HG03045 (cell line): ENCODE results near the gene HORMAD2.
"Not testable (repeated sequence)": the region's sequence is repeated elsewhere in the genome, so short reads cannot be mapped to it uniquely, and the experiment has no call there.

ENCODE experiments used
- ATAC-seq: cut with Tn5 transposase; IDR thresholded peaks from one replicate; pipeline ENCODE4 v1.9.1; 2021; ENCODE audit warnings: mild to moderate bottlenecking, moderate library complexity; ENCODE audit not compliant: unreplicated experiment

HORMAD2 gene

DNA sequence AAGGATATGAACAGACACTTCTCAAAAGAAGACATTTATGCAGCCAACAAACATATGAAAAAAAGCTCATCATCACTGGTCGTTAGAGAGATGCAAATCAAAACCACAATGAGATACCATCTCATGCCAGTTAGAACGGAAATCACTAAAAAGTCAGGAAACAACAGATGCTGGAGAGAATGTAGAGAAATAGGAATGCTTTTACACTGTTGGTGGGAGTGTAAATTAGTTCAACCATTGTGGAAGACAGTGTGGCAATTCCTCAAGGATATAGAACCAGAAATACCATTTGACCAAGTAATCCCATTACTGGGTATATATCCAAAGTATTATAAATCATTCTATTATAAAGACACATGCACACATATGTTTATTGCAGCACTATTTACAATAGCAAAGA is 20.5 kb downstream of the HORMAD2 start:
- not testable (repeated sequence) for ATAC-seq

DNA sequence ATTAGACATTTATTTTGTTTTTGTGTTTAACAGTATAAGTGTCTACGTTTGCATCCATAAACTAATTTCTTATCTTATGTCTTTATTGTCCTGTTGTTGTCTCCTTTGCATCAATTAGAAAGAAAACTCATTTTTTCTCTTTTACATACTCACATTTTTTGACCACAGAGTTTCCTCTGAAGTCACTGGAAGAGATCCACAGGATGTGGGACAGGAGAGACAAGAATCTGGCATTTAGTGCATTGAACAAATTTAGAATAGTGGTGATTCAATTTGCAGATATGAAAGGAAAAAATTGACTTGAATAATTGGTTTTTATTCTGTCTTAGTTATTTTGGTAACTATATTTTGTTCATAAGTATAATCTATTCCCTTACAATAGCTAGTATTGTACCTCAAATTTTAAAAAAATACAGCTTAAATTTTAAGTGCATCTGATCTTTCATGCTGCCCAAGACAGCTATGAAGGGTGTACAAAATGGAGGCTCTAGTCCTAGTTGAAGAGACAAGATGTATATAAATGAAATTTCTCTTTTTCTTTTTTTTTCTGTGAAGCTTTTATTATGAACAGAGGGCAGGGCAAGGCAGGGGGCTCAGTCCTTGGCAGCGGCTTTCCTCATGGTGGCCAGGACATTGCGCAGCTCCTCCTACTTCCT is 24.4 kb downstream of the HORMAD2 start:
- no peak for ATAC-seq

DNA sequence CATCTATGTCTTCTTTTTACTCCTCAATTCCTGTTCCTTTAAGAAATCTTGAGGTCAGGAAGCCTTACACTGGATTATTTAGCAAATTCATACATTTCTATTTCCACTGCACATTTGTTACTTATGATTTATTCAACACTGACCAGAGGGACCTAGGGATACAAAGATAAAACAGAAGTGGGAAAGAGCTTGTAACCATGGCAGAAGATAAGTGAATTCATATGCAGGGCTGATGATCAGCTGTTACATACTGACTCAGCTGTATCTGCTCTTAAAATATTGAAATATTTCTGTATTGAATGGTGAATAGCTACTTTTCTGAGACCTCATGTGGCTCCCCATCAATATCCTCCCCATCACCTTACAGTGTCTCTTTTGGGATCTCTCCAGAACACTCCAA is 25.2 kb downstream of the HORMAD2 start:
- ATAC-seq: no peak

DNA sequence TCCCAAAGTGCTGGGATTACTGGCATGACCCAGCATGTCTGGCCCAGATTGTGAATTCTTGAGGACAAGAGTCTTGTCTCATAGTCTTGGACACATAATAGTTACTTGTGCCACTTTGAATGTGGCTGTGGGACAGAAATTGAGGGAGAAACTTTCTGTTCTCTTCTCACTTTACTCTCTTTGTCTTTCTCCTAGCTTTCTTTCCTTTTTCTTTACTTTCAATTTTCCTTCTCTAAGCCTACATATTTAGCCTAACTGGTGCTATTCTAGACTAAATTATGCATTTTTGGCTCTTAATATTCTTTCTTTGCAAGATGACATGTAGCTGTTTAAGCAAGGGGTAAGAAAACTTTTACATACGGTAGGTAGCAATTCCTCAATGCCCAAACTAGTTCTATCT is 33.2 kb downstream of the HORMAD2 start:
- no peak for ATAC-seq

DNA sequence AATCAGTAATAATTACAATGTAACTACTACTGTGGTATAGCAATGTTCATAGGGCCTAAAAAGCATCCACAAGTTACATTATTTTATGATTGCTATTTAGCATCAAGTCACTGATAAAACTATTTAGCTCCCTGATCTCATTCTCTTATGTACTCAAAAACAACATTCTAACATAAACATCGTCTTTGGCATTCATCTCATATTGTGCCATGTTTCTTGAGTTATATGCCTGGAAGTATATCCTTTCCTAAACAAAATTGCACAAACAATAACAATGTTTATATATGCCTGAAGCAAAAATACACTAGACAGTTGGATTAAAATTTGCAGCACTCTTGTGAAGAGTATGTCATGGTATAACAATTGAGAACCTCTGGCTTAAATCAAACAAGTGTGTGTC is 34.1 kb downstream of the HORMAD2 start:
- no peak for ATAC-seq

DNA sequence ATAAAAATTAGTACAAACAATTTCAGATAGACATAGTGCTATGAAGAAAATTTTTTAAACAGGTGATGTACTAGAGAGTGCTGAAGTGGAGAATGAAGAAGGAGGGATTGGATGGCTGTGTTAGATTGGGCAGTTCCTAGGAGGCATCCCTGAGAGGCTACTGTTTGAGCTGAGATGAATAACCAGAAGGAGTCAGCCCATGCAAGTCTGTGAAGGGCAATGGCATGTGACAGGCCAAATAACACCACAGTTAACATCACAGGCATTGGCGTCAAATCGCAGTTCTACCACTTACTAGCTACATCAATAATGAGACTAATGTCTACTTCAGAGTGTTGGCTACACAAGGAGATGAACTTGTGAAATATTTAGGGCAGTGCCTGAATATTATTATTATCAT is 35.4 kb downstream of the HORMAD2 start:
- no peak for ATAC-seq

DNA sequence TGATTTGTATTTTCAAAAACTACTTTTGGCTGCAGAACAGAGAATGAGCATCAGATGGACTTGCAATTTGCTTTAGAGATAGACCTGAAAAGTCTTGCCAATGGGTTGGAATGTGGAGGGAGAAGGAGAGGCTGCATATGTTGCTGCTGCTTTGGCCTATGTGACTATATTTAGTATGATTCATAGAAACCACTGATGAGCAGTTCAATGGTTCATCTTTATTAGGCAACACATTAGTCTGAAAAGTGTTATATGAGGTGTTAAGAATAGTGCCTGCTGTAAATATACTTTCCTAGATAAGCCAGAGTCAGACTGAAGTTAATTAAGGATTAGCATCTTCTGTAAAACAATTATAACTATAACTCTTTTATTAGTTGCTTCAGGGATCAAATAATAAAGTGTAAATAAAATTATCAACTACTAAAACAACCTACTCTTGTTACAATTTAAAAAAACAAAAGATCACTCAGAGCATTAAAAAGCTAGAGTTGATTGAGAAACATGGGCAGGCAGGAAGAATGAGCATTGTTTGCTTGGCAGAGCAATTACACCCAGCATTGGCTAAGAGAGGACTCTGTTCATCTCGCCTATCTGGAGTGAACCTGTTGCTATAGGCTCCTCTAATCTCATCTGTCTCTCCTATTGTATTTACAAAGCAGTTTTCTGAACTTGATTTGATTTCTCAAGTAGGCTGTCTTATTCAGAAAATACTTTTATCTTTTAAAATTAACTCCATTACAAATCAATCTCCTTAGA is 36.3 kb downstream of the HORMAD2 start:
- ATAC-seq: no peak

DNA sequence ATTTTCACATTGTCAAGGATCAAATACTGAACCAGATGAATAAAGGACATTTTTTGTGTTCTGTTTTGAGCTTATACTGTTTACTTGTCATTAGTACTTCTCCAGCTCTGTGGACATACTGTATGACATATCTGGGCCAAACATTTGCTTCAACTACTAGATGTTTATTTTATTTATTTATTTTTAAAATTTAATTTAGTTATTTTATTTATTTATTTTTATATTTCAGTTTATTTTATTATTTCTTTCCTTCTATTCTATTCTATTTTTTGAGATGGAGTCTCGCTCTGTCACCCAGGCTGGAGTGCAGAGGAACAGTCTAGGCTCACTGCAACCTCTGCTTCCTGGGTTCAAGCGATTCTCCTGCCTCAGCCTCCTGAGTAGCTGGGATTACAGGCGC is 37.0 kb downstream of the HORMAD2 start:
- no peak for ATAC-seq

DNA sequence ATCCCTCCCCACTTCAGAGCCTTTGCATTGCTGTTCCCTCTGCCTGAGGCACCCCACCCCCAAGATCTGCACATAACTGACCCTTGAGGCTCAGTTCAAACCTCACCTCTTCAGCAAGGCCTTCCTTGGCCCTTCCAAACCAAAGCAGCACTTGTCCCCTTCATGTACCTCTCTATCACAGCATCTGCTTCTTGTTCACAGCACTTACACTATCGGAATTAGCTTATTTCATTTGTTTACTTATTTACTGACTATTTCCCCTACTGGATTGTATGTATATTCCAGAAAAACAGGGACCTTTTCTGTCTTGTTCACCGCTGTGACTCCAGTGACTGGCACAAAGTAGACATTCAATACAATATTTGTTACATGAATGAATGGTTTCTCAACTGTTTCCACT is 38.0 kb downstream of the HORMAD2 start:
- ATAC-seq: no peak

DNA sequence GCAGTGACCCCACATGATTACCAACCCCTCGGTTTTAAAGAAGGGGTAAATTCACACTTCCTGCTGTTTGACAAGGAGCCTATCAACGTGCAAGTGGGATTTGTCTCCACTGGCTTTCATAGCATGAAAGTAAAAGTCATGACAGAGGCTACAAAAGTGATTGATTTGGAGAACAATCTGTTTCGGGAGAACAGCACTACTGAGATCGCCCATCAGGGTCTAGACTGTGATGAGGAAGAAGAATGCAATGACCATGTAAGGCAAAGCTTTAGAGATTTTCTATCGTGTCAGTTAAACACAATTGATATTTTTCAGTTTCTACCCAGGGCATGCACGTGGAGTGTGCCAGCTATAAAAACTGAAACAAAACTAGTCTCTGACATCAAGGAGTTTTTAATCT is 41.7 kb downstream of the HORMAD2 start:
- no peak for ATAC-seq

DNA sequence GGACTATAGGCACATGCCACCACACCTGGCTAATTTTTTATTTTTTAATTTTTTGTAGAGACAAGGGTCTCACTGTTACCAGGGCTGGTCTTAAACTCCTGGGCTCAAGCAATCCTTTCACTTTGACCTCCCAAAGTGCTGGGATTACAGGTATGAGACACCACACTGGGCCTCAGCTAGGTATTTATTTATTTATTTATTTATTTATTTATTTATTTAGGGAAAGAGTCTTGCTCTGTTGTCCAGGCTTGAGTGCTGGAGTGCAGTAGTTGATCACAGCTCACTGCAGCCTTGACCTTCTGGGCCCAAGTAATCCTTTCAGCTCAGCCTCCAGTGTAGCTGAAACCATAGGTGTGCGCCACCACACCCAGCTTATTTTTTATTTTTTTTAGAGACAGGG is 43.2 kb downstream of the HORMAD2 start:
- ATAC-seq: no peak

DNA sequence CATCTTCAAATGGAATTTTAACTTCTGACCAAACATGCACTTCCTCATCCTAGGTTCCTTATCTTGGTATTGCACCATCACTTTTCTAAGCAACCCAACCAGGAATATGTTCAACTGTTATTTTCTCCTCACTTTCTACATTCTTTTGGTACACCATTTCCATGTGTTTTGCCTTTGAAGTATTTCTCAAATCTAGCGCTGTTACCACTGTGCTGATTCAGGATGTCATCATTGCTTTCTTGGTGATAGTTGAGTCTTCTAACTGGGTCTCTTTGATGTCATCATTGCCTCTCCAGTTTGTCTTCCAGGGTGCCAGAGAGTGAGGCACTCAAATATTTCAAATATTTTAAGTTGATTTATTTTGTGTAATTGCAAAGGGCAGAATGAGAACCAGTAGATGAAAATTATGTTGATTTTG is 47.5 kb downstream of the HORMAD2 start:
- no peak for ATAC-seq

DNA sequence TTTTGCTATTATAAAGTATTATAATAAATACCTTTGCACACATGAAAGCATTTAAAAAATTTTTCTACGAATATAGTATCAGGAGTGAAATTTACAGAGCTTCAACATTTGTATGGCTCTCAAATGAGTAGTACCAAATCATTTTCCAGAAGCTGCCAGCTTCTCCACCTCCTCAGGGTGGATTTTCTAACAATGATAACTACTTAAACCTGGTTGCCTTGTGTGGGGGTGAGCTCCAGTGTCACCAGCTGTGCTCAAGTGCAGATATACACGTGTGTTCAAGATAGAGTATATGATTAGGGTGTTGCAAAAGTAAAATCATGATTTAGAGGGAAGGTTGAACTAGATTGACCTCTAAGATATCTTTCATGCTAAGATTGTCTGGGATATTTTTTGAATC is 48.2 kb downstream of the HORMAD2 start:
- no peak for ATAC-seq

DNA sequence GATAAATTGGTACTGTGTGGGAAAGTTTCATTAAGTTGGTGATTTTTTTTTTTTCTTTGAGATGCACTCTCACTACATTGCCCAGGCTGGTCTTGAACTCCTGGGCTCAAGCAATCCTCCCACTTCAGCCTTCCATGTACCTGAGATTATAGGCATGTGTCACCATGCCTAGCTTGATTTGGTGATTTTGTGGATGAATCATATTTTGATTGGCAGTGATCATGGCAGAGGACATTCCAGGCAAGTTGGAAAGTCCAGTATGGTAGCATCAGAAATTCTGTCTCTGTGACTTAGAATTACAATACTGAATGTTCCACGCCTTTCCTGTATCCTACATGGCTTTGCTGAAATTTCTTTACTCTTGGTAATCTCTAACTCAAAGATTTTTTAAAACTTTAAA is 49.4 kb downstream of the HORMAD2 start:
- no peak for ATAC-seq

DNA sequence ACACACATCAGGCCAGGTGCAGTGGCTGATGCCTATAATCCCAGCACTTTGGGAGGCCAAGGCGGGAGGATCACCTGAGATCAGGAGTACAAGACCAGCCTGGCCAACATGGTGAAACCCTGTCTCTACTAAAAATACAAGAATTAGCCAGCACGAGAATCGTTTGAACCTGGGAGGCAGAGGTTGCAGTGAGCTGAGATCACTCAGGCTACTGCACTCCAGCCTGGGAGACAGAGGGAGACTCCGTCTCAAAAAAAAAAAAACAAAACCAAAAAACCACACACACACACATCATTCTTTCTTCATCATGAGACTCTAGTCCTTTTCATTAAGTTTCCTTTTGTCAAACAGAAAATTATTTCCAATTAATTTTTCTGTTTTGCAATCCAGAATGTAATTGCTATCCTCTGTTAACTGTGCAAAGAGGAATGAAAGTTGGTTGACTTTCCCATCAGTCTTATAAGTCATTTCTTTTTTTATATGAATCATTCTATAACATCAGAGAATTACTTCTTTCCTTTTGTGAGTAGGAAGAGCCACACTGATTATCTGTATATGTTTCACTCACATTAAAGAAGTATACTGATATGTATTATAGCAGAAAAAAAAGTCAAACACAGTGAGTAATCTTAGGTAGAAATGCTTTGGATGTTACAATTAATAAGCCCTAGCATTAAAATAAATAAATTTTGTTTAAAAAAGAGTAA is 52.2 kb downstream of the HORMAD2 start:
- no peak for ATAC-seq

DNA sequence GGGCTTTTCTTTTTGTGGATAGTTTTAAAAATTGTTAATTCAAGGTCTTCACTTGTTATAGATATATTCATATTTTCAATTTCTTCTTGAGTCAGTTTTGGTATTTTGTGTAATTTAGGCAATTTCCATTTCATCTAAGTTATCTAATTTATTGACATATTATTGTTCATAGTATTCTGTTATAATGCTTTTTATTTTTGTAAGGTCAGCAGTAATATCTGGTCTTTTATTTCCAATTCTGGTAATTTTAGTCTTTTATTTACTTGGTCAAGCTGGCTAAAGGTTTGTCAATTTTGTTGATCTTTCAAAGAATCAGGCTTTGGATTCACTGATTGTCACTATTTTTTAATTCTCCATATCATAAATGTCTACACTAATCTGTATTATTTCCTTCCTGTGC is 60.1 kb downstream of the HORMAD2 start:
- no peak for ATAC-seq

DNA sequence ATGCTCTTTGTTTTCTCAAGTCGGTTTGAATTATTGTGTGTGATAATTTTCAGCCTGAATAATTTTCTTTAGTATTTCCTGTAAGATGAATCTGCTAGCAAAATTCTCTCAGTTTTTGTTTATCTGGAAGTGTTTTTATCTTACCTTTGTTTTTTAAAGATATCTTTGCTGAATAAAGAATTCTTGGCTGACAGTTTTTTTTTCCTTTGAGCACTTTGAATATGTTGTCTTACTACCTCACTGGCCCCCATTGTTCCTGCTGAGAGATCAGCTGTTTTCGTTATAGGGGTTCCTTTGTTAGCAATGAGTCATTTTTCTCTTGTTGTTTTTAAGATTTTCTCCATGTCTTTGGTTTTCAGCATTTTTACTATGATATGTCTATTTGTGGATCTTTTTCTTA is 63.0 kb downstream of the HORMAD2 start:
- no peak for ATAC-seq

DNA sequence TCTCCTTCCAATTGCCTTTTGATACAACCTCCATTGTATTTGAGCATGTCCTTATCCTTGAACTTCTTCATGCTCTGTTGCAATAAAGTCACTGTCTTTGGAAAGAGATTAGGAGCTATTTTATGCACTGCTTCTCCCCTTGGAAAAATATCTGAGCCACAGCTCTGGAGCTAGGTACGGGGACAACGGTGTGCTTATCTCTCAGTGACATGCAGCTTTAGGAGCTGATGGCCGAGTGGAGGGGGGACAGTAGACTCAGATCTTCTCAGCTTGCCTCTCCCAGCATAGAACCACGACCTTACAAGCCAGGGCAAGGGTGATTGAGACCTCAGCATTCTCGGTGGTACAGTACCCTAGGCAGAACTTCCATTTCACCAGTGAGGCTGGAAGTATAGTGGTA is 64.1 kb downstream of the HORMAD2 start:
- ATAC-seq: no peak

DNA sequence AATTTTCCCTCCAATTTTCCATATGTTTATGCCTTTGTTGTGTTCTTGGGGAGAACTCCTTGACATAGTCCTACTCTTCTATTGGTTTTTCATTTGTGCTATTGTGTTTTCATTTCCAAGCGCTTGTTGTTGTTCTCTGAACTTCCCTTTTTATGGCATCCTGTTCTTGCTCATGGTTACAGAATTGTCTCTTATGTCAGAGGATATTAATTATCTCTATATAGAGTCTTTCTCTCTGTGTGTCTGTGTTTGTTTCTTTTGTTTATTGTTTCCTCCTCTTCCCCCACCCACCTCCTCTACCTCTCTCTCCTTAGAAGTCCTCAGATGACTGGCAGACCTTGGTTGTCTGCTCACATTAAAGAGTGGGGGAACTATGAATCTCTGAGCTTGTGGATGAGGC is 69.9 kb downstream of the HORMAD2 start:
- ATAC-seq: no peak

DNA sequence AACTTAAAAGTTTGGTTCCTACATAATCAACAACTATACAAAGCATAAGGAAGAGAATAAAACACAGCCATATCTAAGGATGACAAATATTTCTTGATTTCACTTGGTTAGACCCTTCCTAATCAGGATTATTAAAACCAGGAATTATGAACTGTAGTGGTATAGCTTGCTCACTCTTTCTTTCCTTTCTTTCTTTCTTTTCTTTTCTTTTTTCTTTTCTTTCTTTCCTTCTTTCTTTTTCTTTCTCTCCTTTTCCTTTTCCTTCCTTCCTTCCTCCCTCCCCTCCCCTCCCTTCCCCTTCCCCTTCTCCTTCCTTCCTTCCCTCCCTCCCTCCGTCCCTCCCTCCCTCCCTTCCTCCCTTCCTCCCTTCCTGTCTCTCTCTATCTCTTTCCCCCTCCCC is 78.0 kb downstream of the HORMAD2 start:
- no peak for ATAC-seq

DNA sequence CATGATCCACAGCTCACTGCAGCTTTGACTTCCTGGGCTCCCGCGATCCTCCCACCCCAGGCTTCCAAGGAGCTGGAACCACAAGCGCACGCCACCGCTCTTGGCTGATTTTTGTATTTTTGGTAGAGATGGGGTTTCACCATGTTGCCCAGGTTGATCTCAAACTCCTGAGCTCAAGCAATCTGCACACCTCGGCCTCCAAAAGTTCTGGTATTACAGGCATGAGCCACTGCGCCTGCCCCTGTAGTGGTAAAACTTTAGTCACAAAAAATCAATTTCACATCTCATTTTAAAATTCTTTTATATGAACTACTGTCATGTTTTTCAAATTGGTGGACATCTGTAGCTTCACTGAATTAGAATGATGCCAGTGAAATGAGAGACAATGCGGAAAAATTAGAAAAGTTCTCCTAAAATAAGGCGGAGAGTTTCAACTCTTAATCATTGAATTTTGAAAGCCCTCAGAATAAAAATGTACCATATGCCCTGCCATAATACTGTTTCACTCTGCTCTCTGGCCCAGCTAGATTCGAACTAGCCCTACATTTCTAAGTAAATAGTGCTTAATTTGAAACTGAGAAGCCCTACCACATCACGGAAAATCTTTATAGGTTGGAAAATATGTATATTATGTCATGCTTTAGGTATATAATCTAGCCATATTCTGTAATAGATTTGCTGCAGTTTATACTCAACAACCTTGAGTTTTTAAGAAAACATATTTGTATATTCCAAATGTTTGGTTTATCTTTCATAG is 78.7 kb downstream of the HORMAD2 start:
- no peak for ATAC-seq
